ENCODE results near the gene ZFX.

- no peak for TF ChIP-seq CTCF (conservative IDR thresholded peaks at IDR 0.05; ENCODE audit: low read length)
- no peak for TF ChIP-seq EZH2phosphoT487 (IDR thresholded peaks at IDR 0.05; ENCODE audit: borderline replicate concordance)
These were observed 58.3 kb downstream of the ZFX start for GRCh38 chrX:24207826-24208225.

Measured in Loucy (cell line).